Fibroblast of the aortic adventitia (primary cell): Measurements from ENCODE around the gene ZIC5. TPM values are rescaled to one million over a fixed set of nuclear protein-coding genes. Genes with fewer than 3 reads are reported as not detected.
A peak's percentile ranks its signal among the peaks of the same experiment; 100 is the strongest.

Experiments
- DNase-seq: peaks from one replicate; pipeline ENCODE4 v3.0.0-alpha.2; 2010; ENCODE audit warnings: low read depth
- H3K4me3 ChIP-seq: 2 replicates; pipeline ENCODE4 v1.5.1; 2011; ENCODE audit warnings: low read depth, mild to moderate bottlenecking, control low read depth, low read length, moderate library complexity
- CTCF ChIP-seq: IDR thresholded peaks from 2 replicates; pipeline ENCODE4 v1.5.1; 2011; ENCODE audit warnings: mild to moderate bottlenecking, low read length, control low read depth, inconsistent platforms; ENCODE audit not compliant: insufficient read depth
- total RNA-seq: library from RNA; depleted of rRNA; stranded (reverse); fragments of >200 nt; gene quantifications from 2 replicates; pipeline ENCODE4 v1.2.3, GENCODE V29; 2012; ENCODE audit warnings: low replicate concordance

The ZIC5 gene
- total RNA-seq, 1 donor, result not detected

GRCh38 chr13:99926014-99926731 lies 45.4 kb downstream of the ZIC5 start:
- no peak overlapping the region for H3K4me3 ChIP-seq
- DNase-seq, result peak; percentile 14
- TF ChIP-seq CTCF, result no peak

- no peak for TF ChIP-seq CTCF
- DNase-seq, result no peak
- no peak overlapping the region for H3K4me3 ChIP-seq
These were observed 47.5 kb downstream of the ZIC5 start for GRCh38 chr13:99923877-99924582.

GRCh38 chr13:99922631-99923404 lies 48.7 kb downstream of the ZIC5 start:
- DNase-seq, result no peak
- TF ChIP-seq CTCF, result no peak
- no peak overlapping the region for H3K4me3 ChIP-seq

GRCh38 chr13:99919132-99919531 lies 52.4 kb downstream of the ZIC5 start:
- no peak for DNase-seq
- no peak overlapping the region for H3K4me3 ChIP-seq
- TF ChIP-seq CTCF, result no peak

GRCh38 chr13:99916366-99917103 lies 55.0 kb downstream of the ZIC5 start:
- peak; percentile 98 for TF ChIP-seq CTCF
- no peak overlapping the region for H3K4me3 ChIP-seq
- DNase-seq, result peak; percentile 79

- TF ChIP-seq CTCF, result no peak
- no peak for DNase-seq
- H3K4me3 ChIP-seq, result no peak overlapping the region
These were observed 58.4 kb downstream of the ZIC5 start for GRCh38 chr13:99913167-99913566.

Other genes with a start within 250 kb of the ZIC5 start
- gene ZIC2, start 10.0 kb upstream of the ZIC5 start, total RNA-seq, result not detected in 2 replicates
- 22.1 and 23.8 TPM in 2 replicates for gene PCCA, start 117.3 kb upstream of the ZIC5 start, total RNA-seq